ENCODE measurements around the gene TP53TG5. TPM values are rescaled to one million over a fixed set of nuclear protein-coding genes. Genes with fewer than 3 reads are reported as not detected.

TP53TG5 gene
- total and polyA plus RNA-seq, 10 of the 15 experiments (the other 5 are each of a cell fraction or from before 2014, with no cell fraction given) = 0.24 TPM; not detected in 9

DNA sequence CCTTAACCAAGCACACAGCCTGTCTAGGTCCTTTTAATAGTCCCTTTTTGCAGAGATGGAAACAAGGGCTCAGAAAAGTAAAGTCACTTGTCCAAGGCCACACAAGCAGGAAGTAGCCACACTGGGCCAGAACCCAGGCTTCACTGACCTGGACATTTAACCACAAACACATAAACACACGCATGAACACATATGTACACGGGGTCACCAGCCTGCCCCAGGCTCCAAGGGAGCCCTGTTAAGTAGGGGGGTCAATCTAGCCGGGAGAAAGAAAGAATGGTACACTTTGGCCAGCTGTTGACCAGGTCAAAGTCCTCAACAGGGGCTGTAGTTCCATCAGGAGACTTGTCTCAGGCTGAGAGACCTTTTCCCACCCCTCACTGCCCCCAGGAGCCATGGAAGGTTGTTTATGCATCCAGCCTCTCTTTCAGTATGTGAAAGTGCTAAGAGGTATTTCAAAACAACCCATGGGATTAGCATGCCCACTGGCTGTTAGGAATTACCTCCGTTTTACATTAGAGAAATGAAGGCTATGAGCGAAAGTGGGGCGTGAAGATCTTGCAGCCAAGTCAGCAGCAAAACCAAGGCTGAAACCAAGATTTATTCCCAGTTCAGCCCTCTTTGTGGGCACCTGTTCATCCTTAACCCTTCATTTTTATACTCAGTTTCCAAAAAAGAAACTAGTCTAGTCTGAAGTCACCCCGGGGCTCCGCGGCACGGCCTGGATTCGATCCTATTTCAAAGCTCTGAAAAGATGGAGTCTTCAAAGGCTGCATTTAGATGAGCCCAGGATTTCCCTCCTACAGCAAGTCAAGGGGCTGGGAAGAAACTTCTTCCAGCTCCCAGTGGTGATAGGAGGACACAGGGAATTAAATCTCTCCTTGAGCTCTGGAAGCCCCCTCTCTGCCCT is 39.7 kb downstream of the TP53TG5 start:
- Histone ChIP-seq H3K27me3 (replicated peaks in 1 of 2; ENCODE audit: control insufficient read depth in 2 of 2, insufficient read depth in 2 of 2, low read length in 1 of 2) (no peaks in the 10 kb centered on the region), H2AFZ (ENCODE audit: control insufficient read depth, low read depth, low read length) (no peak overlapping the region), H4K20me1 (ENCODE audit: control insufficient read depth, insufficient read depth) (no peaks in the 10 kb centered on the region), H3K9ac (ENCODE audit: control insufficient read depth, insufficient read depth, low read length) (no peak overlapping the region), H3K36me3 (ENCODE audit: control insufficient read depth in 2 of 2, insufficient read depth in 2 of 2, low read length in 1 of 2) (no peaks in the 10 kb centered on the region), H3K4me1 (ENCODE audit: control insufficient read depth, insufficient read depth, low read length) (no peaks in the 10 kb centered on the region), H3K9me3 (replicated peaks; ENCODE audit: control insufficient read depth, insufficient read depth, low read length) (no peaks in the 10 kb centered on the region), H3K27ac (ENCODE audit: control insufficient read depth, insufficient read depth) (no peak overlapping the region), H3K4me3 (no peak overlapping the region), H3K4me2 (ENCODE audit: control insufficient read depth, insufficient read depth) (no peak overlapping the region), H3K79me2 (ENCODE audit: control insufficient read depth, insufficient read depth, low read length) (no peaks in the 10 kb centered on the region)
- TF ChIP-seq HDAC2 (IDR thresholded peaks at IDR 0.05) = no peak
- TF ChIP-seq, protein P1, sequence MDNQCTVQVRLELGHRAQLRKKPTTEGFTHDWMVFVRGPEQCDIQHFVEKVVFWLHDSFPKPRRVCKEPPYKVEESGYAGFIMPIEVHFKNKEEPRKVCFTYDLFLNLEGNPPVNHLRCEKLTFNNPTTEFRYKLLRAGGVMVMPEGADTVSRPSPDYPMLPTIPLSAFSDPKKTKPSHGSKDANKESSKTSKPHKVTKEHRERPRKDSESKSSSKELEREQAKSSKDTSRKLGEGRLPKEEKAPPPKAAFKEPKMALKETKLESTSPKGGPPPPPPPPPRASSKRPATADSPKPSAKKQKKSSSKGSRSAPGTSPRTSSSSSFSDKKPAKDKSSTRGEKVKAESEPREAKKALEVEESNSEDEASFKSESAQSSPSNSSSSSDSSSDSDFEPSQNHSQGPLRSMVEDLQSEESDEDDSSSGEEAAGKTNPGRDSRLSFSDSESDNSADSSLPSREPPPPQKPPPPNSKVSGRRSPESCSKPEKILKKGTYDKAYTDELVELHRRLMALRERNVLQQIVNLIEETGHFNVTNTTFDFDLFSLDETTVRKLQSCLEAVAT (IDR thresholded peaks at IDR 0.05) = no peak
- TF ChIP-seq ZNF24 (IDR thresholded peaks at IDR 0.05) = no peak
- TF ChIP-seq DPF2 (IDR thresholded peaks at IDR 0.05) = no peak
- no peak for TF ChIP-seq TCF3 (IDR thresholded peaks at IDR 0.05; ENCODE audit: borderline replicate concordance, insufficient read depth, low read depth, low read length)
- TF ChIP-seq, protein P2, sequence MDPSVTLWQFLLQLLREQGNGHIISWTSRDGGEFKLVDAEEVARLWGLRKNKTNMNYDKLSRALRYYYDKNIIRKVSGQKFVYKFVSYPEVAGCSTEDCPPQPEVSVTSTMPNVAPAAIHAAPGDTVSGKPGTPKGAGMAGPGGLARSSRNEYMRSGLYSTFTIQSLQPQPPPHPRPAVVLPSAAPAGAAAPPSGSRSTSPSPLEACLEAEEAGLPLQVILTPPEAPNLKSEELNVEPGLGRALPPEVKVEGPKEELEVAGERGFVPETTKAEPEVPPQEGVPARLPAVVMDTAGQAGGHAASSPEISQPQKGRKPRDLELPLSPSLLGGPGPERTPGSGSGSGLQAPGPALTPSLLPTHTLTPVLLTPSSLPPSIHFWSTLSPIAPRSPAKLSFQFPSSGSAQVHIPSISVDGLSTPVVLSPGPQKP (IDR thresholded peaks at IDR 0.05; ENCODE audit: low read depth, low read length) = no peak
- no peak for TF ChIP-seq RBBP5 (conservative IDR thresholded peaks at IDR 0.05)
- TF ChIP-seq RFX5 (IDR thresholded peaks at IDR 0.05; ENCODE audit: low read depth, low read length) = no peak
- TF ChIP-seq RUNX3 (IDR thresholded peaks at IDR 0.05; ENCODE audit: low read length) = no peak
- TF ChIP-seq TARDBP (IDR thresholded peaks at IDR 0.05; ENCODE audit: borderline replicate concordance) = no peak
- TF ChIP-seq, protein P3, sequence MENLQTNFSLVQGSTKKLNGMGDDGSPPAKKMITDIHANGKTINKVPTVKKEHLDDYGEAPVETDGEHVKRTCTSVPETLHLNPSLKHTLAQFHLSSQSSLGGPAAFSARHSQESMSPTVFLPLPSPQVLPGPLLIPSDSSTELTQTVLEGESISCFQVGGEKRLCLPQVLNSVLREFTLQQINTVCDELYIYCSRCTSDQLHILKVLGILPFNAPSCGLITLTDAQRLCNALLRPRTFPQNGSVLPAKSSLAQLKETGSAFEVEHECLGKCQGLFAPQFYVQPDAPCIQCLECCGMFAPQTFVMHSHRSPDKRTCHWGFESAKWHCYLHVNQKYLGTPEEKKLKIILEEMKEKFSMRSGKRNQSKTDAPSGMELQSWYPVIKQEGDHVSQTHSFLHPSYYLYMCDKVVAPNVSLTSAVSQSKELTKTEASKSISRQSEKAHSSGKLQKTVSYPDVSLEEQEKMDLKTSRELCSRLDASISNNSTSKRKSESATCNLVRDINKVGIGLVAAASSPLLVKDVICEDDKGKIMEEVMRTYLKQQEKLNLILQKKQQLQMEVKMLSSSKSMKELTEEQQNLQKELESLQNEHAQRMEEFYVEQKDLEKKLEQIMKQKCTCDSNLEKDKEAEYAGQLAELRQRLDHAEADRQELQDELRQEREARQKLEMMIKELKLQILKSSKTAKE (IDR thresholded peaks at IDR 0.05; ENCODE audit: low read depth, poor library complexity, severe bottlenecking) = no peak
- SMC1A ChIA-PET (ENCODE audit: uncharacterized antibody, unreplicated experiment) = interaction anchor here (0.9 to 1.1 kb wide), 2 partner anchors 9 to 433 kb away, joined by 3 to 4 read pairs; no protein-coding TSS in a partner anchor
- CTCF ChIA-PET = interaction anchor here (1.5 kb wide), 1 partner anchor 433 kb away, joined by 4 read pairs; no protein-coding TSS in a partner anchor
- no TSS peak for BruUV-seq (replicated peaks)
- POLR2A ChIA-PET = no interaction called here
- ATAC-seq (no peak), DNase-seq (ENCODE audit: low read depth, low spot score) (no peak), FAIRE-seq (no peak)
- RAD21 ChIA-PET (ENCODE audit: unreplicated experiment) = no interaction called here
- WGBS (ENCODE audit: insufficient coverage, insufficient replicate concordance, low lambda C conversion rate, missing lambda C conversion rate) = 43% methylated on average over 11 of the region's 11 CpGs
- intact Hi-C loops (cut with micrococcal nuclease; ENCODE audit: unreplicated experiment) = no loop called here
- in situ Hi-C loops (cut with MboI) = no loop called here

Data from GM12878 (cell line).